PC-3 (cell line): ENCODE data around the gene GPR132. TPM values are rescaled to one million over a fixed set of nuclear protein-coding genes. Genes with fewer than 3 reads are reported as not detected.

ENCODE experiments used
- ATAC-seq: fragments of 200-7000 bp; cut with Tn5 transposase; 2 replicates; pipeline ENCODE4 v1.9.1; 2020; ENCODE audit warnings: mild to moderate bottlenecking, moderate library complexity
- BruUV-seq: library from RNA; stranded (reverse); fragments of 400-500 nt; replicated peaks from 2 replicates; lab custom pipeline; 2021; lab: Mats Ljungman, UMichigan
- CTCF ChIA-PET: fragments of 300-600 bp; sonication (Branson Sonifier 250); formaldehyde crosslinking; loops from one replicate; lab custom pipeline; 2022; ENCODE audit warnings: antibody characterized with exemption; lab: Charles Lee
- POLR2A ChIA-PET: fragments of 300-600 bp; sonication (Branson Sonifier 250); formaldehyde crosslinking; loops from one replicate; lab custom pipeline; 2022; ENCODE audit warnings: antibody characterized with exemption; ENCODE audit not compliant: unreplicated experiment; lab: Charles Lee
- DNase-seq: peaks from one replicate; pipeline ENCODE4 v3.0.0-alpha.2; 2015
- H2AFZ ChIP-seq: fragments of 300-600 bp; sonication (generic); 2 replicates; pipeline ENCODE4 v1.6.0; 2016; ENCODE audit warnings: antibody characterized with exemption, low read length
- H3F3A ChIP-seq: fragments of 300-600 bp; sonication (generic); one replicate; pipeline ENCODE4 v1.6.0; 2017; ENCODE audit warnings: antibody characterized with exemption, low read length, control low read depth, mild to moderate bottlenecking; ENCODE audit not compliant: unreplicated experiment
- H3K27ac ChIP-seq: fragments of 300-600 bp; sonication (generic); 2 replicates; pipeline ENCODE4 v1.5.1; 2016; ENCODE audit warnings: mild to moderate bottlenecking, low read length
- H3K27me3 ChIP-seq: fragments of 300-600 bp; sonication (generic); 2 replicates; pipeline ENCODE4 v1.6.1; 2016; ENCODE audit warnings: low read length, mixed read lengths
- H3K36me3 ChIP-seq: fragments of 300-600 bp; sonication (generic); 2 replicates; pipeline ENCODE4 v1.6.1; 2016; ENCODE audit warnings: low read depth, mixed run types, low read length, mixed read lengths
- H3K4me1 ChIP-seq: fragments of 300-600 bp; sonication (generic); 2 replicates; pipeline ENCODE4 v1.5.1; 2016; ENCODE audit warnings: low read length; ENCODE audit not compliant: insufficient read depth
- H3K4me2 ChIP-seq: fragments of 300-600 bp; sonication (generic); 2 replicates; pipeline ENCODE4 v1.6.0; 2016; ENCODE audit warnings: low read length
- H3K4me3 ChIP-seq: fragments of 300-600 bp; sonication (generic); 2 replicates; pipeline ENCODE4 v1.5.1; 2016; ENCODE audit warnings: mild to moderate bottlenecking, low read length, mixed read lengths
- H3K79me2 ChIP-seq: fragments of 300-600 bp; sonication (generic); 2 replicates; pipeline ENCODE4 v1.6.1; 2017; ENCODE audit warnings: low read length, mixed read lengths
- H3K9ac ChIP-seq: fragments of 300-600 bp; sonication (generic); 2 replicates; pipeline ENCODE4 v1.6.0; 2016; ENCODE audit warnings: mild to moderate bottlenecking, low read length
- H3K9me2 ChIP-seq: fragments of 300-600 bp; sonication (generic); replicated peaks from 2 replicates; pipeline ENCODE4 v1.6.1; 2016; ENCODE audit warnings: mixed run types, low read length, mixed read lengths
- H3K9me3 ChIP-seq: fragments of 300-600 bp; sonication (generic); 2 replicates; pipeline ENCODE4 v1.6.1; 2016; ENCODE audit warnings: low read length, mixed read lengths
- H4K20me1 ChIP-seq: fragments of 300-600 bp; sonication (generic); 2 replicates; pipeline ENCODE4 v1.6.1; 2016; ENCODE audit warnings: low read length, mixed read lengths
- EZH2 ChIP-seq: fragments of 300-600 bp; sonication (generic); IDR thresholded peaks from one replicate; pipeline ENCODE4 v1.6.1; 2017; ENCODE audit warnings: antibody characterized with exemption, mild to moderate bottlenecking, low read length; ENCODE audit not compliant: unreplicated experiment
- EZH2phosphoT487 ChIP-seq: fragments of 300-600 bp; sonication (generic); IDR thresholded peaks from 2 replicates; pipeline ENCODE4 v1.6.1; 2018; ENCODE audit warnings: mild to moderate bottlenecking, antibody characterized with exemption, low read length, borderline replicate concordance
- intact Hi-C: fragments of 100-400 bp; cut with micrococcal nuclease; formaldehyde crosslinking; loops from 2 replicates; pipeline ENCODE4 v1.9.0; 2023
- total RNA-seq: library from RNA; depleted of rRNA; stranded (reverse); fragments of >200 nt; gene quantifications from 2 replicates; pipeline ENCODE4 v1.2.3, GENCODE V29; 2014
- TF ChIP-seq, protein P1 (sequence below): fragments of 300-600 bp; sonication (generic); conservative IDR thresholded peaks from 2 replicates; pipeline ENCODE4 v1.5.1; 2017; ENCODE audit warnings: antibody characterized with exemption, low read depth, mild to moderate bottlenecking, low read length

Gene GPR132
- total RNA-seq, 1 experiment from 2014 or later = 0.04 TPM

GRCh38 chr14:105073720-105074600, 8.7 kb upstream of the GPR132 start:
- intact Hi-C loops = no loop called here
- H3K9me2 ChIP-seq = no peaks in the 10 kb centered on the region
- DNase-seq = no peak
- no peaks in the 10 kb centered on the region for H3K36me3 ChIP-seq
- TF ChIP-seq EZH2 (no peak), EZH2phosphoT487 (no peak)
- TF ChIP-seq, protein P1, sequence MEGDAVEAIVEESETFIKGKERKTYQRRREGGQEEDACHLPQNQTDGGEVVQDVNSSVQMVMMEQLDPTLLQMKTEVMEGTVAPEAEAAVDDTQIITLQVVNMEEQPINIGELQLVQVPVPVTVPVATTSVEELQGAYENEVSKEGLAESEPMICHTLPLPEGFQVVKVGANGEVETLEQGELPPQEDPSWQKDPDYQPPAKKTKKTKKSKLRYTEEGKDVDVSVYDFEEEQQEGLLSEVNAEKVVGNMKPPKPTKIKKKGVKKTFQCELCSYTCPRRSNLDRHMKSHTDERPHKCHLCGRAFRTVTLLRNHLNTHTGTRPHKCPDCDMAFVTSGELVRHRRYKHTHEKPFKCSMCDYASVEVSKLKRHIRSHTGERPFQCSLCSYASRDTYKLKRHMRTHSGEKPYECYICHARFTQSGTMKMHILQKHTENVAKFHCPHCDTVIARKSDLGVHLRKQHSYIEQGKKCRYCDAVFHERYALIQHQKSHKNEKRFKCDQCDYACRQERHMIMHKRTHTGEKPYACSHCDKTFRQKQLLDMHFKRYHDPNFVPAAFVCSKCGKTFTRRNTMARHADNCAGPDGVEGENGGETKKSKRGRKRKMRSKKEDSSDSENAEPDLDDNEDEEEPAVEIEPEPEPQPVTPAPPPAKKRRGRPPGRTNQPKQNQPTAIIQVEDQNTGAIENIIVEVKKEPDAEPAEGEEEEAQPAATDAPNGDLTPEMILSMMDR = no peak
- no peaks in the 10 kb centered on the region for H3K27me3 ChIP-seq
- CTCF ChIA-PET = no interaction called here
- no peak overlapping the region for H3K9ac ChIP-seq
- no peak overlapping the region for H3K4me3 ChIP-seq
- H3K4me1 ChIP-seq = no peaks in the 10 kb centered on the region
- H2AFZ ChIP-seq = no peak overlapping the region
- H3K9me3 ChIP-seq = no peaks in the 10 kb centered on the region
- H3K79me2 ChIP-seq = no peaks in the 10 kb centered on the region
- no peaks in the 10 kb centered on the region for H3F3A ChIP-seq
- H3K4me2 ChIP-seq = no peak overlapping the region
- no TSS peak for BruUV-seq
- ATAC-seq = no peak
- no peak overlapping the region for H3K27ac ChIP-seq
- no peaks in the 10 kb centered on the region for H4K20me1 ChIP-seq
- POLR2A ChIA-PET = no interaction called here

GRCh38 chr14:105072892-105073719, 7.9 kb upstream of the GPR132 start:
- H3F3A ChIP-seq = no peaks in the 10 kb centered on the region
- no peak overlapping the region for H2AFZ ChIP-seq
- ChIA-PET POLR2A (interaction anchor here (0.5 kb wide), 1 partner anchor 47 kb away, joined by 4 read pairs; no protein-coding TSS in a partner anchor), CTCF (interaction anchor here (0.5 kb wide), 1 partner anchor 10 kb away, joined by 3 read pairs; no protein-coding TSS in a partner anchor)
- no peak for DNase-seq
- TF ChIP-seq EZH2phosphoT487 = no peak
- TF ChIP-seq, protein P1 = no peak
- TF ChIP-seq EZH2 = no peak
- H3K36me3 ChIP-seq = no peaks in the 10 kb centered on the region
- no peak overlapping the region for H3K9ac ChIP-seq
- no peak overlapping the region for H3K27ac ChIP-seq
- no peak overlapping the region for H3K4me2 ChIP-seq
- intact Hi-C loops = no loop called here
- BruUV-seq = no TSS peak
- H3K79me2 ChIP-seq = no peaks in the 10 kb centered on the region
- ATAC-seq = no peak
- H3K9me3 ChIP-seq = no peaks in the 10 kb centered on the region
- no peaks in the 10 kb centered on the region for H3K4me1 ChIP-seq
- H4K20me1 ChIP-seq = no peaks in the 10 kb centered on the region
- no peak overlapping the region for H3K4me3 ChIP-seq
- no peaks in the 10 kb centered on the region for H3K27me3 ChIP-seq
- no peaks in the 10 kb centered on the region for H3K9me2 ChIP-seq
